OCI-LY7 (cell line): Measurements from ENCODE around the gene RAB9B.

ENCODE experiments used
- CTCF ChIP-seq: fragments of 200-600 bp; sonication (generic); conservative IDR thresholded peaks from 2 replicates; pipeline ENCODE4 v1.5.1; 2014; ENCODE audit warnings: mild to moderate bottlenecking, antibody characterized with exemption, low read length, moderate library complexity, mixed read lengths
- EZH2phosphoT487 ChIP-seq: fragments of 200-600 bp; sonication (generic); IDR thresholded peaks from 2 replicates; pipeline ENCODE4 v1.6.1; 2018; ENCODE audit warnings: low read depth, borderline replicate concordance, mild to moderate bottlenecking, mixed run types, antibody characterized with exemption, low read length, moderate library complexity, mixed read lengths

DNA sequence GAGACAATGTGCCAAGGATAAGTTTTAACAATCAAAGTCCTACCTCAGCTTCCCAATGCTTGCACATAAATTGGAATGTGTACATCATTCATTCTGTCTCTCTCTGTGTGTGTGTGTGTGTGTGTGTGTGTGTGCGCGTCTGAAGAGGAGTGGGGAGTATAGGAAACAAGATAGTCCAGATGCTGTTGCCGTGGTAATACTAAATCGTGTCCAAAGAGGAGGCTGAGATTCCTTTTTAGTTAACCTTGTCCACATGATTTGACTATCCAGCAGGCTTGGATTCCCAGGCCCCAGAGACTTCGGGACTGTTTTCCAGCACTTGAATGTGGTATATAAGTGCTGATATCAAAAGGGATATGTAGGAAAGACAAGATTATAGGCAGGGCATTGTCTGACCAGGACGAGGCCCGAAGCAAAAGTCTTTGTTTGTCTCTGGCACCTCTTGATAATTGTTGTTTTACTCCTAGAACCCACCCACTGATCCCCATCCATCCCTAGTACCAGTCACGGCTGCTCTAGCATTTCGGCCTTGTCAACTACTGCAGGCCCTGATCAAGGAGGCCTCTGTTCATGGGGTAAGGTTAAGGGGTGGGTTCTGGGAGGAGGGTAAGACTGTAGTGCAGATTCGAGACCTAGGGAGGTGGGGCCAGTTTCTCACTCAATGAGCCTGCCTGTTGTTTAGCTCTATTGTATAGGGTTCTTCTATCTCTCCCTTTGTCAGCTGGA, 51.6 kb downstream of the RAB9B start:
- TF ChIP-seq CTCF (no peak), EZH2phosphoT487 (no peak)
